ENCODE measurements around the gene HCN3. TPM values are rescaled to one million over a fixed set of nuclear protein-coding genes. Genes with fewer than 3 reads are reported as not detected.
A peak's percentile ranks its signal among the peaks of the same experiment; 100 is the strongest.

Gene HCN3
- total RNA-seq, 1 experiment from 2014 or later: 7.3 TPM

DNA sequence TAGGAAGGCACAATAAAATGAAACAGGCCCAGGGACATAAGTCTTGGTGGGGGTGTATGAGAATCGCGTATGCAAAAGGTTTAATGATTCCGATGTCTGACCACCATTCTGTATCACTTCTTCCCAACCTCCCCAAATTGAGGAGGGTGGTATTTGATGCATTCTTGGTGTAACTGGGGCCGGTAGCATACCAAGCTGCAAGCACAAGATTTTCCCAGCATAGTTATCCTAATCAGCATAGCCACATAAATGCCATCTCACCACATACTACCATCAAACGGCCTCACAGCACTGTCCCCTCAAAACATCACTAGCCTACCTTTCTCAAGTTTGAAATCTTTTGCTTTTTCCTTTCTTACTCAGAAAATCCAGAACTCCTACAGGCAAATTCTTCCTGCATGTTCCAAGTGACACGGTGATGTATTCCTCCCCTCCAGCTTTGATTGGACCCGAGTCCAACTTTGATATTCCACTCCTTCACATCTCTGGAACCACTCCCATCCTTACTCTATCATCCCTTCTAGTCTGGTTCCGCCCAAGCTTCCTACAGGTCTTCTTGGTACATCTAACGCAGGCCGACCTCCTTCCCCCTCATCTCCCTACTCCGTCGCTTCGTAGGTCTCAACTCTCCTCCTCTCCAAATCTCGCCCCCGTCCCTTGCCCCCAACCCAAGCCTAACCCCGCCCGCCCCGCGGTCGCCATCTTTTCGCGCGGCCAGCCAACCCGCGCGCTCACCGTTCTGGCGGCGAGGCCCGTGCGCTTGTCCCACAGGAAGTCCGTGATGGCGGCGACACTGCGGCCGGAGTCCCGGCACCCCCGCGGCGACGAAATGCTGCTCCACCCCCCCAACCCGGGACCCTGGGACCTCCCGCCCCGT lies 4.6 kb upstream of the HCN3 start:
- H3K4me1 Mint-ChIP-seq: peaks cover 27% of the 10 kb centered on the region
- DNase-seq (ENCODE audit: low spot score) (no peak), ATAC-seq (peak; percentile 10)
- H3K9me3 Mint-ChIP-seq: no peaks in the 10 kb centered on the region
- TF ChIP-seq CREM (CRISPR knock-in tag; IDR thresholded peaks at IDR 0.05) (peak; percentile 55; the same call in 1 of the 2 replicates), NFATC4 (CRISPR knock-in tag; IDR thresholded peaks at IDR 0.05) (no peak), KAT7 (CRISPR knock-in tag; IDR thresholded peaks at IDR 0.05; ENCODE audit: borderline replicate concordance) (no peak), ETV6 (CRISPR knock-in tag; IDR thresholded peaks at IDR 0.05) (no peak; the same call in 1 of the 2 replicates), ZNF317 (CRISPR knock-in tag; IDR thresholded peaks at IDR 0.05; ENCODE audit: borderline replicate concordance, low read depth) (no peak), RORB (CRISPR knock-in tag; IDR thresholded peaks at IDR 0.05) (no peak), EMX1 (CRISPR knock-in tag; IDR thresholded peaks at IDR 0.05) (0 out of 2 replicates have a peak, but pooled peaks have one; percentile 32)
- TF ChIP-seq, protein P1, sequence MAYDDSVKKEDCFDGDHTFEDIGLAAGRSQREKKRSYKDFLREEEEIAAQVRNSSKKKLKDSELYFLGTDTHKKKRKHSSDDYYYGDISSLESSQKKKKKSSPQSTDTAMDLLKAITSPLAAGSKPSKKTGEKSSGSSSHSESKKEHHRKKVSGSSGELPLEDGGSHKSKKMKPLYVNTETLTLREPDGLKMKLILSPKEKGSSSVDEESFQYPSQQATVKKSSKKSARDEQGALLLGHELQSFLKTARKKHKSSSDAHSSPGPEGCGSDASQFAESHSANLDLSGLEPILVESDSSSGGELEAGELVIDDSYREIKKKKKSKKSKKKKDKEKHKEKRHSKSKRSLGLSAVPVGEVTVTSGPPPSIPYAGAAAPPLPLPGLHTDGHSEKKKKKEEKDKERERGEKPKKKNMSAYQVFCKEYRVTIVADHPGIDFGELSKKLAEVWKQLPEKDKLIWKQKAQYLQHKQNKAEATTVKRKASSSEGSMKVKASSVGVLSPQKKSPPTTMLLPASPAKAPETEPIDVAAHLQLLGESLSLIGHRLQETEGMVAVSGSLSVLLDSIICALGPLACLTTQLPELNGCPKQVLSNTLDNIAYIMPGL (CRISPR knock-in tag; IDR thresholded peaks at IDR 0.05): peak; percentile 77; the same call in 1 of the 2 replicates
- TF ChIP-seq, protein P2, sequence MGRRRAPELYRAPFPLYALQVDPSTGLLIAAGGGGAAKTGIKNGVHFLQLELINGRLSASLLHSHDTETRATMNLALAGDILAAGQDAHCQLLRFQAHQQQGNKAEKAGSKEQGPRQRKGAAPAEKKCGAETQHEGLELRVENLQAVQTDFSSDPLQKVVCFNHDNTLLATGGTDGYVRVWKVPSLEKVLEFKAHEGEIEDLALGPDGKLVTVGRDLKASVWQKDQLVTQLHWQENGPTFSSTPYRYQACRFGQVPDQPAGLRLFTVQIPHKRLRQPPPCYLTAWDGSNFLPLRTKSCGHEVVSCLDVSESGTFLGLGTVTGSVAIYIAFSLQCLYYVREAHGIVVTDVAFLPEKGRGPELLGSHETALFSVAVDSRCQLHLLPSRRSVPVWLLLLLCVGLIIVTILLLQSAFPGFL (CRISPR knock-in tag; IDR thresholded peaks at IDR 0.05; ENCODE audit: borderline replicate concordance): no peak
- TF ChIP-seq, protein P3, sequence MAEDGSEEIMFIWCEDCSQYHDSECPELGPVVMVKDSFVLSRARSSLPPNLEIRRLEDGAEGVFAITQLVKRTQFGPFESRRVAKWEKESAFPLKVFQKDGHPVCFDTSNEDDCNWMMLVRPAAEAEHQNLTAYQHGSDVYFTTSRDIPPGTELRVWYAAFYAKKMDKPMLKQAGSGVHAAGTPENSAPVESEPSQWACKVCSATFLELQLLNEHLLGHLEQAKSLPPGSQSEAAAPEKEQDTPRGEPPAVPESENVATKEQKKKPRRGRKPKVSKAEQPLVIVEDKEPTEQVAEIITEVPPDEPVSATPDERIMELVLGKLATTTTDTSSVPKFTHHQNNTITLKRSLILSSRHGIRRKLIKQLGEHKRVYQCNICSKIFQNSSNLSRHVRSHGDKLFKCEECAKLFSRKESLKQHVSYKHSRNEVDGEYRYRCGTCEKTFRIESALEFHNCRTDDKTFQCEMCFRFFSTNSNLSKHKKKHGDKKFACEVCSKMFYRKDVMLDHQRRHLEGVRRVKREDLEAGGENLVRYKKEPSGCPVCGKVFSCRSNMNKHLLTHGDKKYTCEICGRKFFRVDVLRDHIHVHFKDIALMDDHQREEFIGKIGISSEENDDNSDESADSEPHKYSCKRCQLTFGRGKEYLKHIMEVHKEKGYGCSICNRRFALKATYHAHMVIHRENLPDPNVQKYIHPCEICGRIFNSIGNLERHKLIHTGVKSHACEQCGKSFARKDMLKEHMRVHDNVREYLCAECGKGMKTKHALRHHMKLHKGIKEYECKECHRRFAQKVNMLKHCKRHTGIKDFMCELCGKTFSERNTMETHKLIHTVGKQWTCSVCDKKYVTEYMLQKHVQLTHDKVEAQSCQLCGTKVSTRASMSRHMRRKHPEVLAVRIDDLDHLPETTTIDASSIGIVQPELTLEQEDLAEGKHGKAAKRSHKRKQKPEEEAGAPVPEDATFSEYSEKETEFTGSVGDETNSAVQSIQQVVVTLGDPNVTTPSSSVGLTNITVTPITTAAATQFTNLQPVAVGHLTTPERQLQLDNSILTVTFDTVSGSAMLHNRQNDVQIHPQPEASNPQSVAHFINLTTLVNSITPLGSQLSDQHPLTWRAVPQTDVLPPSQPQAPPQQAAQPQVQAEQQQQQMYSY (CRISPR knock-in tag; IDR thresholded peaks at IDR 0.05): no peak
- peak overlapping the region; percentile 93 for H3K27ac Mint-ChIP-seq
- CTCF ChIA-PET: interaction anchor here (0.6 to 4.1 kb wide), 15 partner anchors 17 to 979 kb away, joined by 3 to 70 read pairs (median 4); partner anchors contain the start of genes ENTREP3, MTX1, RUSC1 and THBS3
- H3K27me3 Mint-ChIP-seq (ENCODE audit: low read depth): peaks cover 18% of the 10 kb centered on the region
- POLR2A ChIA-PET: interaction anchor here (0.5 to 2.6 kb wide), 13 partner anchors 9 to 703 kb away, joined by 3 to 13 read pairs (median 4); partner anchors contain the start of genes RUSC1 and SCAMP3
- H3K4me3 Mint-ChIP-seq: peak overlapping the region; percentile 89
- peaks cover 45% of the 10 kb centered on the region for H3K36me3 Mint-ChIP-seq

DNA sequence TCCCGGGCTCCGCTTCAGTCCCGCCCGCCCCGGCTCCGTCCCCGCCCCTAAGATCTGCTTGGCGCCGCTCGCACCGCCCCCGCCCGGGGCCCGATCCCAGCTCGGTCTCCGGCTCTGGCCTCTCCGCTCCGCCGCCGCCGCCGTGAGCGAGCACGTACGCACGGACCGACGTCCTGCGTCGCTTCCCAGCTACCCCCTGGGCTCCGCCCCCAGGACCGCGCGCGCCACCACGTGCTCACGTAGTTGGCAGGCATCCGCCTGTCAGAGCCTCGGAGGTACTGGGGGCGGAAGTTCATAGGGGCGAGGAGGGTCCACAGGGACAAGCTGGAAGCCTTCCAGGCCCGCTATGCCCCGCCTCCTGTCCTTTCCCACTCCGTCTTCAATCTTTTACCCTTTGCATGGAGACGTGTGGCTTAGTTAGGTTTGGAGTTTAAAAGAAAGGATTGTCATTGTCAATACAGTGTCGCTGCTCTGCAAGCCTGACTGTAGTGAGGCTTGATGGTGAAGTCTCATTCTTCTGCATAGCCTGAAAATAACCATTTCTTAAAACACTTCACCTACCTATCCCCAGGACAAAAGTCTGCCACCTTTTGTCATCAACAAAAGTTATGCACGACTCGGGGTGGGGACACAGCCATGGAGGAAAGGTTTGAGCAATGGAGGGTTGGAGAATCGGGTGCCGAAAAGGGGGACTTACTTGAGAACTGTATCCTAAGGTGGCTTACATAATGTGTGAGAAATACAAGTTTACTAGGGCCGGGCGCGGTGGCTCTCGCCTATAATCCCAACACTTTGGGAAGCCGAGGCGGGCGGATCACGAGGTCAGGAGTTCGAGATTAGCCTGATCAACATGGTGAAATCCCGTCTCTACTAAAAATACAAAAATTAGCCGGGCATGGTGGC lies 3.7 kb upstream of the HCN3 start, which contains the start of gene CLK2:
Gene CLK2 (minus strand): TSS at position 162 of the 903 bp plus-strand sequence. CDS start 2,527 bp downstream, outside the sequence.
- Mint-ChIP-seq H3K27me3 (ENCODE audit: low read depth) (peaks cover 18% of the 10 kb centered on the region), H3K36me3 (peaks cover 36% of the 10 kb centered on the region), H3K9me3 (no peaks in the 10 kb centered on the region), H3K4me3 (peak within 1 kb of the TSS; percentile 89), H3K4me1 (peaks cover 30% of the 10 kb centered on the region), H3K27ac (peak within 1 kb of the TSS; percentile 99)
- peak; percentile 98 for DNase-seq (ENCODE audit: low spot score)
- POLR2A ChIA-PET: interaction anchor here (0.5 to 2.6 kb wide), 13 partner anchors 10 to 703 kb away, joined by 3 to 13 read pairs (median 4); partner anchors contain the start of genes RUSC1 and SCAMP3
- CTCF ChIA-PET: interaction anchor here (0.5 to 4.1 kb wide), 17 partner anchors 18 to 978 kb away, joined by 3 to 70 read pairs (median 4); partner anchors contain the start of genes ENTREP3, KRTCAP2, MTX1 and RUSC1
- ATAC-seq: peak; percentile 79
- TF ChIP-seq NFYB (CRISPR knock-in tag; conservative IDR thresholded peaks at IDR 0.05; ENCODE audit: low read depth) (no peak), NR3C1 (CRISPR knock-in tag; conservative IDR thresholded peaks at IDR 0.05; ENCODE audit: low read depth) (0 out of 2 replicates have a peak, but pooled peaks have one; percentile 42)
- TF ChIP-seq, protein P4, sequence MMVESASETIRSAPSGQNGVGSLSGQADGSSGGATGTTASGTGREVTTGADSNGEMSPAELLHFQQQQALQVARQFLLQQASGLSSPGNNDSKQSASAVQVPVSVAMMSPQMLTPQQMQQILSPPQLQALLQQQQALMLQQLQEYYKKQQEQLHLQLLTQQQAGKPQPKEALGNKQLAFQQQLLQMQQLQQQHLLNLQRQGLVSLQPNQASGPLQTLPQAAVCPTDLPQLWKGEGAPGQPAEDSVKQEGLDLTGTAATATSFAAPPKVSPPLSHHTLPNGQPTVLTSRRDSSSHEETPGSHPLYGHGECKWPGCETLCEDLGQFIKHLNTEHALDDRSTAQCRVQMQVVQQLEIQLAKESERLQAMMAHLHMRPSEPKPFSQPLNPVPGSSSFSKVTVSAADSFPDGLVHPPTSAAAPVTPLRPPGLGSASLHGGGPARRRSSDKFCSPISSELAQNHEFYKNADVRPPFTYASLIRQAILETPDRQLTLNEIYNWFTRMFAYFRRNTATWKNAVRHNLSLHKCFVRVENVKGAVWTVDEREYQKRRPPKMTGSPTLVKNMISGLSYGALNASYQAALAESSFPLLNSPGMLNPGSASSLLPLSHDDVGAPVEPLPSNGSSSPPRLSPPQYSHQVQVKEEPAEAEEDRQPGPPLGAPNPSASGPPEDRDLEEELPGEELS (CRISPR knock-in tag; IDR thresholded peaks at IDR 0.05): peak; percentile 84; the same call in 1 of the 2 replicates
- TF ChIP-seq, protein P3 (CRISPR knock-in tag; IDR thresholded peaks at IDR 0.05): no peak
- TF ChIP-seq, protein P1 (CRISPR knock-in tag; IDR thresholded peaks at IDR 0.05): peak; percentile 71; the same call in 1 of the 2 replicates
